Ectodermal cell (in vitro differentiated cells): Measurements from ENCODE around the gene FIBIN.

Experiments
- H3K27ac ChIP-seq: 2 replicates; pipeline ENCODE4 v1.7.0; 2013; ENCODE audit warnings: mild to moderate bottlenecking, low read depth, low read length; ENCODE audit not compliant: insufficient read depth, poor library complexity, severe bottlenecking
- H3K27me3 ChIP-seq: 2 replicates; pipeline ENCODE4 v1.7.0; 2013; ENCODE audit warnings: mild to moderate bottlenecking, low read length; ENCODE audit not compliant: insufficient read depth, control insufficient read depth, poor library complexity, severe bottlenecking
- H3K36me3 ChIP-seq: one replicate; pipeline ENCODE4 v1.7.0; 2013; ENCODE audit warnings: low read length; ENCODE audit not compliant: control insufficient read depth, insufficient read depth
- H3K4me1 ChIP-seq: one replicate; pipeline ENCODE4 v1.7.0; 2013; ENCODE audit warnings: low read length; ENCODE audit not compliant: control insufficient read depth, insufficient read depth
- H3K4me3 ChIP-seq: 2 replicates; pipeline ENCODE4 v1.7.0; 2013; ENCODE audit warnings: low read depth, low read length, control low read depth; ENCODE audit not compliant: insufficient read depth
- H3K9me3 ChIP-seq: 2 replicates; pipeline ENCODE4 v1.7.0; 2013; ENCODE audit warnings: mild to moderate bottlenecking, low read length, moderate library complexity; ENCODE audit not compliant: control insufficient read depth
- WGBS, 2 experiments: methylation state at CpG; one replicate each; pipeline ENCODE4 v1.1.7; 2013; ENCODE audit warnings: missing lambda C conversion rate in 2 of 2; 5-methylcytosine and 5-hydroxymethylcytosine counted together

FIBIN gene

DNA sequence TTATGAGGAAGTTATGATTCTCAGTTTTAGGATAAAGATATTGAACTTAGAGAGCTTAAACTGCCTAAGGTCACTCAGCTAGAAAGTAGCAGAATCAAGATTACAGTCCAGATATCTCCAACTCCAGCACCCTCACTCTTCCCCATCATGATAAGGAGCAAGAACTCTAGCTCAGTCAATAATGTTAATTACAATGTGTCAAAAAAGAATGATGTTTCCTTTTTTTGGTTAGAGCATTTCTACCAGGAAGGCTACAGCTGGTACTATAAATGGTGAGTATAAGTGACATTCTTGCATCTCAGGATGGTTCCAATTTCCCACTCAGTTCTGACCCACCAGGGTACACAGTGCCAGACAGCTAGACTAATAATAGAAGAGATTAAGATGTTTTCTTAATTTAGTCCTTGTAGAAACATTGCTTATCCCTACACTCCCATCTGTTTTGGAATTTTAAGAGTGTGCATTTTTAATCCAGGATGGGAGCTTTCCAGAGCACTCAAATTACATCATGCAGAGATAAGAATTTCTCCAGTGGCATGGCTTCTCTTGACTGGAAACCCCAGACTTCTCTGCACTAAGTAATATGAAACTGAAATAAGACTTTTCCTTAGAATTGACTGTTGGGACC, 25.1 kb downstream of the FIBIN start:
- no peaks in the 10 kb centered on the region for H3K9me3 ChIP-seq
- no peak overlapping the region for H3K27ac ChIP-seq
- no peaks in the 10 kb centered on the region for H3K27me3 ChIP-seq
- H3K36me3 ChIP-seq: no peaks in the 10 kb centered on the region
- H3K4me1 ChIP-seq: no peaks in the 10 kb centered on the region
- H3K4me3 ChIP-seq: no peak overlapping the region

DNA sequence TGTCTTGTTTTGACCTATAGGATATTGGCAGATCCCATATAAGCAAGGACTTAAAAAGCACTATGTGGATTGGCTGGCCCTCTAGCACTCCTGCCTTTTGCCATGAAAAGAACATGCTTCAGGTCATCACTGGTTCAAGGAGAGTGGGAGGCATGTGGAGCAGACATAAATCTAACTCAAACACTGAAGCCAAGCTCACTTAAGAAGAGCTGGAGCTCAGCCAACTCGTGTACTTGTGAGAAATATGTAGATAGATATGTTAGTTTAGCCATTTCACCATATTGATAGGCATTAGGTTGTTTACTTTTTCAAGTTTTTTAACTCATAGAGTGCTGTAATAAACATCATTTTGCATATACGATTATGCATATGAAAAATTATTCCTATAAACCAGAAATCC, 26.8 kb downstream of the FIBIN start:
- Histone ChIP-seq H3K4me1 (no peaks in the 10 kb centered on the region), H3K9me3 (no peaks in the 10 kb centered on the region), H3K4me3 (no peak overlapping the region), H3K27ac (no peak overlapping the region), H3K36me3 (no peaks in the 10 kb centered on the region), H3K27me3 (no peaks in the 10 kb centered on the region)
- 100% methylated on average over 1 to 2 of the region's 2 CpGs for WGBS, 2 experiments

- no peaks in the 10 kb centered on the region for H3K27me3 ChIP-seq
- H3K27ac ChIP-seq: no peak overlapping the region
- no peaks in the 10 kb centered on the region for H3K36me3 ChIP-seq
- H3K9me3 ChIP-seq: no peaks in the 10 kb centered on the region
- H3K4me3 ChIP-seq: no peak overlapping the region
- no peaks in the 10 kb centered on the region for H3K4me1 ChIP-seq
- 100% methylated on average over 1 of the region's 1 CpG; no CpG with 5 or more reads in 1 of the 2 experiments for WGBS, 2 experiments
Measured at GRCh38 chr11:27022659-27023251, 28.8 kb downstream of the FIBIN start.

GRCh38 chr11:27024865-27025264, 31.0 kb downstream of the FIBIN start:
- Histone ChIP-seq H3K4me3 (no peak overlapping the region), H3K4me1 (no peaks in the 10 kb centered on the region), H3K9me3 (no peaks in the 10 kb centered on the region), H3K36me3 (no peaks in the 10 kb centered on the region), H3K27me3 (no peaks in the 10 kb centered on the region), H3K27ac (no peak overlapping the region)
- 91% methylated on average over 3 of the region's 3 CpGs for WGBS, 2 experiments

DNA sequence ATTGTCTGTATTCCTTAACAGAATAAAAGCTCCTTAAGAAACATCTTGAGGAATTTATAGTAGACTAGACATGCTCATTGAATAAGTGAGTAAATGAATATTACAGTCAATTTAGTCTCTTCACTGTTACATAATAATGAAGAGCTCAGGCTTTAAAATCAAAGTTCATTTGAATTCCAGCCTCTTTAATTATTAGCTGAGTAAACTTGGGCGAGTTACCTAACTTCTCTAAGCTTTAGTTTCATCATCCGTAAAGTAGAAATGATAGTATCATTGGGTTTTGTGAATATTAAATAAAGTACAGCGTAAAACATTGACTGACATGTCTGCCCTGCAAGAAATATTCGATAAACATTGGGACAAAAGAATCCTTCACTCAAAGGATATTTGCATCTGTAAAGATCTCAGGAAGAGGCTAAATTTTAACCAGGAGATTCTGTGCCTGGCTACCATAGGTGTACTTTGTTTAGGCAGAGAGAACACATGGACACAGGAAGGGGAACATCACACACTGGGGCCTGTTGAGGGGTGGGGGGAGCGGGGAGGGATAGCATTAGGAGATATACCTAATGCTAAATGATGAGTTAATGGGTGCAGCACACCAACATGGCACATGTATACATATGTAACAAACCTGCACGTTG, 31.5 kb downstream of the FIBIN start:
- 93 to 97% methylated on average over 4 to 5 of the region's 6 CpGs for WGBS, 2 experiments
- H3K27me3 ChIP-seq: no peaks in the 10 kb centered on the region

DNA sequence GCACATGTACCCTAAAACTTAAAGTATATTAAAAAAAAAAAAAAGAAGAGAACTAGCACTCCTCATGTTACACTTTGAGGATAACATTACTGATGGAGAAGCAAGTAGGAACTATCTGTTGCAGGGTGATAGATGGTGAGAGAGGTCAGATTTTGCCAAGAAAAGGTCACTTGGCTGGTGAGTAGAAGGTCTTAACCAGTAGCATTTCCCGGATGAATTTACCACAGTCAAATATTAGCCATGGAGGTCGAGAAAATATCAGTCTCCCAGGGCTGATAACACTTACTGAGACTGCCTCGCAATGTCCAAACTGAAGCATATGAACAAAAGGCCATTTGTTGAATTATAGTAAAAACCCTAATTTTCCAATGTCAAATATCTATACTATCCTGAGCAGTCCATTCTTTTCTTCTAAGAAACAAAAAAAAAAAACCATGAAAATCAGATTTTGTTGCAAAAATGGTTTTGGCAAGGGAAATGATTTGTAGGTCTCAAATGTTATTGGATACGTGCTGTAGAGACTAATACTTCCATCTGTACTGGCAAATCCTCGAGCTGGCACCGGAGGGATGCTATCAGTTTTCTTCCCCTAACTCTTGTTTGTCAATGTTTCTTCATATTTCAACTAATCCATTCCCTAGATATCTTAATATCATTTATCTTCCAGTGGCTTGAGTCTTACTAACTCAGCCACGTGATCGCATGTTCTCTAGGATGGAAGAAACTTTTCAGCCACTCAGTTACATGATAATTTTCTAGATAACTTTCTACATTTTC, 32.2 kb downstream of the FIBIN start:
- 93 to 94% methylated on average over 8 of the region's 8 CpGs for WGBS, 2 experiments
- H3K27ac ChIP-seq: no peak overlapping the region
- H3K36me3 ChIP-seq: no peaks in the 10 kb centered on the region
- no peaks in the 10 kb centered on the region for H3K4me1 ChIP-seq
- no peaks in the 10 kb centered on the region for H3K9me3 ChIP-seq
- H3K27me3 ChIP-seq: no peaks in the 10 kb centered on the region
- no peak overlapping the region for H3K4me3 ChIP-seq

More for the DNA sequence above, 31.5 kb downstream of the FIBIN start:
- Histone ChIP-seq H3K4me1 (no peaks in the 10 kb centered on the region), H3K4me3 (no peak overlapping the region), H3K36me3 (no peaks in the 10 kb centered on the region), H3K9me3 (no peaks in the 10 kb centered on the region), H3K27ac (no peak overlapping the region)

GRCh38 chr11:27028561-27028965, 34.7 kb downstream of the FIBIN start:
- H3K27ac ChIP-seq: no peak overlapping the region
- H3K4me1 ChIP-seq: no peaks in the 10 kb centered on the region
- H3K9me3 ChIP-seq: no peaks in the 10 kb centered on the region
- H3K36me3 ChIP-seq: no peaks in the 10 kb centered on the region
- no peak overlapping the region for H3K4me3 ChIP-seq
- H3K27me3 ChIP-seq: no peaks in the 10 kb centered on the region
- WGBS, 2 experiments: 88 to 100% methylated on average over 1 of the region's 1 CpG

DNA sequence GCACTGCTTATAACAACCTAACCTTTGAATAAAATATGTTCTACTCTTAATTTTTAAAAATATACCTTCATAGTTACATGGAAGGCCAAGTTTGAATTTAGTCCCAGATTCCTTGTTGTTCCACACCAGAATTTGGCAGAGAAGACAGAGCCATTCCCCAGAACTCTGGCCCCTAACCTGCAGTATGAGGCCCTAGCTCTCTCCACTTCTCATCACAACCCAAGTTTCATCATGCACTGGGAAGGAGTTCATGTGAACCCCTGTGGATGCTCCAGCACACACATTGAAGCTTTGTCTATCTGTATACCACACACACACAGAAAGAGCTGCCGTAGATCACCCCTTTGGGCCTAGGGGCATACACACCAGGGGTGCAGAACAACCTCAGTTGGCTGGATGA, 36.1 kb downstream of the FIBIN start:
- H3K27ac ChIP-seq: no peak overlapping the region
- 83 to 94% methylated on average over 1 of the region's 1 CpG for WGBS, 2 experiments
- no peaks in the 10 kb centered on the region for H3K36me3 ChIP-seq

DNA sequence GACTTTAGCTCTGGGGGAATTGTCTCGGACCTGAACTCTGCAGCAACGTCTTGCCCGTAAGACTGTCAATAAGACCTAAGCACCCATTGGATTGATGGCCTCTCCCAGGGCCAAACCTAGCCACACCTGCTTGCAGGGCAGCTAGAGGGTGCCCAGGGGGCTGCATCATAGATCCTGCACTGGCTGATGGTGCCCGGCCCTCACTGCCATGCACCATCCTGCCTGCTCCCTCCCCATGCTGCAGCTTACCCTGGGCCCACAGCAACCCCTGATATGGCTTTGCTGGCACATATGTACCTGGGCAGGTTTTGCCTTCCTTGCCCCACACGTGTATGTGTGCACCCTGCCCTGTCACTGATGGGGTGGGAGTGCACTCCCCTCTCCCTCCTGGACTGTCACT, 37.8 kb downstream of the FIBIN start:
- Histone ChIP-seq H3K27me3 (no peaks in the 10 kb centered on the region), H3K27ac (no peak overlapping the region)
- WGBS, 2 experiments: 83% methylated on average over 5 of the region's 5 CpGs

More for the DNA sequence above, 36.1 kb downstream of the FIBIN start:
- Histone ChIP-seq H3K9me3 (no peaks in the 10 kb centered on the region), H3K27me3 (no peaks in the 10 kb centered on the region), H3K4me3 (no peak overlapping the region), H3K4me1 (no peaks in the 10 kb centered on the region)

DNA sequence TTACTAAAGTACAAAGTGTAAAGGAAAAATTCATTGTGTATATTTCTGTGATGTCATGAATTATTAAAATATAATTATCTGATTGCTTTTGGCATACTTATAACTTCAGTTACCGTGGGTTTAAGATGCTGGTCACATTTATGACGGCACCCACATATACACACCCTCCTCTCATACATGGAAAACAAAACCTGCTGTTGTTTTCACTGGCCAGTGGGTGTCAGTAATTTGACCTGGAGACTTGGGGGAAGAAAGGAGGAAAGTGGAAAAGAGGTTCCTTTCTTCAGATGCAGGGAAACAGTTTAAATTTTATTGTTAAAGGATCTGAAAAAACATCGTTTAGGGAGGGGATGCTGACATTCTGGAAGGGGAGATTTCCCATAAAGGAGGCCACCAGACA, 46.0 kb downstream of the FIBIN start:
- no peak overlapping the region for H3K27ac ChIP-seq
- 81 to 84% methylated on average over 3 of the region's 3 CpGs for WGBS, 2 experiments
- no peaks in the 10 kb centered on the region for H3K9me3 ChIP-seq
- H3K36me3 ChIP-seq: no peaks in the 10 kb centered on the region
- peaks cover 4% of the 10 kb centered on the region for H3K4me1 ChIP-seq
- no peaks in the 10 kb centered on the region for H3K27me3 ChIP-seq
- no peak overlapping the region for H3K4me3 ChIP-seq

More for the DNA sequence above, 37.8 kb downstream of the FIBIN start:
- Histone ChIP-seq H3K36me3 (no peaks in the 10 kb centered on the region), H3K9me3 (no peaks in the 10 kb centered on the region), H3K4me3 (no peak overlapping the region), H3K4me1 (no peaks in the 10 kb centered on the region)
